ENCODE results near the gene HEXIM2. TPM values are rescaled to one million over a fixed set of nuclear protein-coding genes. Genes with fewer than 3 reads are reported as not detected.

HEXIM2 gene
- total and polyA plus RNA-seq, 3 donors from 2014 or later, result 35.9 to 76.8 (median 47.7) TPM

DNA sequence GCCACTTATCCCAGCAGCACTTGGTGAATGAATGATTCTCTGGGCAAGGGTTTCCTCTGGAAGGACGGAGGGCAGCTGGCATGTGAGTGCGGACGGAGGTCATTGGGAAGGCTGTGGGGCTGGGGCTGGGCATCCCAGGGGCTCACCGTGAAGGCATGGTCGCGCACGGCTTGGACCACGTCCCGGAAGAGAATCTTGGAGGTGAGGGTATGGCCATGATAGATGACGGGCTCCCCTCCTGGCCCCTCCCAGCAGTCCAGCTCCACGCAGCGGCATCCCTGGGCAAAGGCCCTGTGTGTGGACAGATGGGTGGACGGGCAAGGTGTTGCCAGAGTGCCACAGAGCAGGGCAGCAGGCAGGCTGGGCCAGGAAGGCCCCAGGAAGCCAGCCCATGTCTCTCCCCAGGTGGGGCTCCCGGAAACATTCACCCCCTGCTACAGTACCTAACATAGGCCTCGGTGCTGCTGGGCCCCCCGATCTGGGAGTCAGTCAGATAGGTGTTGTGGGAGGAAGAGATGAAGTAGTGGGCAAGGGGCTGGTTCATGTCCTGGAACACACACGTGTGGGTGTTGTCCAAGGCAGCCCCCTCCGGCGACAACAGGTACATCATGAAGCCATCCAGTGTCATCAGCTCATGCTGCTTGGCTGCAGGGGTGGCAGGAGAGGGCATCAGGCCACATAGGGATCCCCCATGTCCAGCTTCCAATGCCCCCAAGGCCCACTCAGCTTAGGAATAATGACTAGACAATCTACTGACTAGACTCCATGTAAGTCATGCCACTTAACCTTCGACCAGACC lies 43.6 kb upstream of the HEXIM2 start:
- no peak overlapping the region for H3K4me3 ChIP-seq
- H3K4me1 ChIP-seq, result peaks cover 15% of the 10 kb centered on the region
- 93 to 98% methylated on average over 8 to 20 of the region's 20 CpGs for WGBS, 2 donors
- no peak for DNase-seq
- no peaks in the 10 kb centered on the region for H3K27me3 ChIP-seq
- H3K9me3 ChIP-seq, result no peaks in the 10 kb centered on the region
- intact Hi-C loops (cut with DNase I; ENCODE audit: low total_unique reads), result no loop called here
- TF ChIP-seq, protein P1, sequence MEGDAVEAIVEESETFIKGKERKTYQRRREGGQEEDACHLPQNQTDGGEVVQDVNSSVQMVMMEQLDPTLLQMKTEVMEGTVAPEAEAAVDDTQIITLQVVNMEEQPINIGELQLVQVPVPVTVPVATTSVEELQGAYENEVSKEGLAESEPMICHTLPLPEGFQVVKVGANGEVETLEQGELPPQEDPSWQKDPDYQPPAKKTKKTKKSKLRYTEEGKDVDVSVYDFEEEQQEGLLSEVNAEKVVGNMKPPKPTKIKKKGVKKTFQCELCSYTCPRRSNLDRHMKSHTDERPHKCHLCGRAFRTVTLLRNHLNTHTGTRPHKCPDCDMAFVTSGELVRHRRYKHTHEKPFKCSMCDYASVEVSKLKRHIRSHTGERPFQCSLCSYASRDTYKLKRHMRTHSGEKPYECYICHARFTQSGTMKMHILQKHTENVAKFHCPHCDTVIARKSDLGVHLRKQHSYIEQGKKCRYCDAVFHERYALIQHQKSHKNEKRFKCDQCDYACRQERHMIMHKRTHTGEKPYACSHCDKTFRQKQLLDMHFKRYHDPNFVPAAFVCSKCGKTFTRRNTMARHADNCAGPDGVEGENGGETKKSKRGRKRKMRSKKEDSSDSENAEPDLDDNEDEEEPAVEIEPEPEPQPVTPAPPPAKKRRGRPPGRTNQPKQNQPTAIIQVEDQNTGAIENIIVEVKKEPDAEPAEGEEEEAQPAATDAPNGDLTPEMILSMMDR (IDR thresholded peaks at IDR 0.05), result no peak
- no peak for TF ChIP-seq POLR2A (IDR thresholded peaks at IDR 0.05)
- H3K27ac ChIP-seq, result no peak overlapping the region
- H3K36me3 ChIP-seq (ENCODE audit: low read depth, missing control alignments), result no peaks in the 10 kb centered on the region

DNA sequence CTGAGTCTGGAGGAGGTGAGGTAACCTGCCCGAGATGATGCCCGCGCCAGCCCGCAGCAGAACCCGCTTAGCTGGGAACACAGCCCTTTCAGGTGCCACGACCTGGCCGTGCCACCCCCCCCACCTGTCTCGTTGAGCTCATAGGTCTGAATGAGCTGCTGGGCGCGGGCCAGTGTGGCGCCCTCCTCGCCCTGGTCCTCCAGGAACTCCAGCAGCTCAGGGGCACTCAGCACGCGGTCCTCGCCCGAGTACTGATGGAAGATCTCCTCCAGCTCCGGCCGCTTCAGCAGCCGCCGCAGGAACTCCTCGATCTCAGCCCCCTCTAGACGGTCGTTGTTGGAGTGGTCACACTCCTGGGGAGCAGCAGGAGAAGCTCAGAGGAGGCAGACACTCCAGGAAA lies 43.0 kb upstream of the HEXIM2 start:
- Histone ChIP-seq H3K9me3 (no peaks in the 10 kb centered on the region), H3K27ac (no peak overlapping the region), H3K4me3 (no peak overlapping the region), H3K27me3 (no peaks in the 10 kb centered on the region), H3K4me1 (peaks cover 10% of the 10 kb centered on the region), H3K36me3 (ENCODE audit: low read depth, missing control alignments) (no peaks in the 10 kb centered on the region)
- TF ChIP-seq, protein P1 (IDR thresholded peaks at IDR 0.05), result no peak
- no peak for TF ChIP-seq POLR2A (IDR thresholded peaks at IDR 0.05)
- DNase-seq, result no peak
- 93 to 95% methylated on average over 15 to 23 of the region's 23 CpGs for WGBS, 2 donors
- intact Hi-C loops (cut with DNase I; ENCODE audit: low total_unique reads), result no loop called here

DNA sequence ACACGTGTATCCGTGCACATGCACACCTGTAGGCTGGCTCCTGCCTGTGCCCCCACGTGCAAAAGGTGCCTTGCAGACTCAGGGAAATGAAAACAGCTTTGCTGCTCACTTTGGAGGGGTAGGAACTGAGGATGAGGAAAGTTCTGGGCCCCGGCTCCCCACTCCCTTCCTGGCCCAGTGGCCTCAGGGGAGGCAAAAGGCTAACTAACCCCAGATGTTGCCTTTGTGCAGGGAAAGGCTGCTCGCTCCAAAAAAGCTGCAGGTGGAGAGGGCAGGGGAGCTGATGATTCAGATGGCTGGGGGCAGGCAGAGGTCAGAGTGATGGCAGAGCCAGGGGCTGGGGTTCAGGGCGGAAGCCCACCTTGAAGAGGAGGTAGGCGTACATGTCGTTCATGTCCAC lies 41.7 kb upstream of the HEXIM2 start:
- intact Hi-C loops (cut with DNase I; ENCODE audit: low total_unique reads), result loop anchor here (10.0 kb wide), 1 partner anchor 345 kb away; no protein-coding TSS in a partner anchor
- DNase-seq, result no peak
- WGBS, 2 donors, result 79 to 84% methylated on average over 8 of the region's 8 CpGs

DNA sequence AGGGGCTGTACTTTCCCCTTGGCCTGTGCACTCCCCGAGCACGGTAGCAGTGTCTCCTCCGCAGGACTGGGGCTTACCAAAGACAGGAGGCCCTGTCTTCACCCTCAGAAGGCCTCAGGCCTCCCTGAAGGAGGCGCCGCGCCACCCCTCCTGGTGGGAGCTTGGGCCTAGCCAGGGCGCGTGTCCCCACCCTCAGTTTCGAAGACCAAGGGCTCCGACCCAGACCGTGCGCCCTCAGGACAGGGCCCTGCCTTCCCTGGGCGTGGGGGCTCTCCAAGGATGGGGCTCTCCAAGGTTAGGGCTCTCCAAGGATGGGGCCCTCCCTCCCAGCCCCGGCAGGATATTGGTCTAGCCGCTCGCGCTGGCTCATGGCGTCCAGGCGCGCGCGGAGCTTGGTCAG lies 41.1 kb upstream of the HEXIM2 start:
- TF ChIP-seq POLR2A (IDR thresholded peaks at IDR 0.05), result no peak
- TF ChIP-seq, protein P1 (IDR thresholded peaks at IDR 0.05), result no peak
- Histone ChIP-seq H3K27me3 (no peaks in the 10 kb centered on the region), H3K4me1 (peaks cover 9% of the 10 kb centered on the region), H3K4me3 (no peak overlapping the region), H3K36me3 (ENCODE audit: low read depth, missing control alignments) (no peaks in the 10 kb centered on the region), H3K27ac (no peak overlapping the region), H3K9me3 (no peaks in the 10 kb centered on the region)
- intact Hi-C loops (cut with DNase I; ENCODE audit: low total_unique reads), result loop anchor here (10.0 kb wide), 1 partner anchor 346 kb away; no protein-coding TSS in a partner anchor
- DNase-seq, result no peak
- WGBS, 2 donors, result 68 to 71% methylated on average over 5 to 22 of the region's 22 CpGs

More for the DNA sequence above, 41.7 kb upstream of the HEXIM2 start:
- Histone ChIP-seq H3K27me3 (no peaks in the 10 kb centered on the region), H3K9me3 (no peaks in the 10 kb centered on the region), H3K27ac (no peak overlapping the region), H3K4me1 (peaks cover 9% of the 10 kb centered on the region), H3K4me3 (no peak overlapping the region), H3K36me3 (ENCODE audit: low read depth, missing control alignments) (no peaks in the 10 kb centered on the region)
- TF ChIP-seq POLR2A (IDR thresholded peaks at IDR 0.05), result no peak
- TF ChIP-seq, protein P1 (IDR thresholded peaks at IDR 0.05), result no peak

Measured in testis (tissue), 3 donors.